Fibroblast of lung (primary cell): ENCODE results near the gene SMIM24. TPM values are rescaled to one million over a fixed set of nuclear protein-coding genes. Genes with fewer than 3 reads are reported as not detected.

Experiments used
- DNase-seq, 2 donors: peaks; one replicate each; pipeline versions ENCODE4 v3.0.0 to v3.0.0-alpha.2; 2010; ENCODE audit warnings: low read depth in 2 of 2
- H2AFZ ChIP-seq: 2 replicates; pipeline ENCODE4 v1.5.1; 2012; ENCODE audit warnings: low read length, control low read depth, inconsistent platforms
- H3K27ac ChIP-seq: 2 replicates; pipeline ENCODE4 v1.5.1; 2011; ENCODE audit warnings: low read length, control low read depth; ENCODE audit not compliant: insufficient read depth
- H3K27me3 ChIP-seq: 2 replicates; pipeline ENCODE4 v1.5.1; 2011; ENCODE audit warnings: mild to moderate bottlenecking, low read length; ENCODE audit not compliant: control insufficient read depth, insufficient read depth
- H3K36me3 ChIP-seq: 2 replicates; pipeline ENCODE4 v1.5.1; 2011; ENCODE audit warnings: low read length; ENCODE audit not compliant: control insufficient read depth, insufficient read depth
- H3K4me1 ChIP-seq: 2 replicates; pipeline ENCODE4 v1.5.1; 2011; ENCODE audit warnings: low read length; ENCODE audit not compliant: control insufficient read depth, insufficient read depth; ENCODE audit errors: extremely low read depth
- H3K4me2 ChIP-seq: 2 replicates; pipeline ENCODE4 v1.5.1; 2011; ENCODE audit warnings: low read length, control low read depth; ENCODE audit not compliant: insufficient read depth; ENCODE audit errors: extremely low read depth
- H3K4me3 ChIP-seq, 4 experiments: fragments of 200-600 bp in 1 of 4; sonication (generic) in 1 of 4; replicated peaks in 1 of 4; 2 replicates each; pipeline ENCODE4 v1.5.1; 2011 to 2016; ENCODE audit warnings: low read length in 4 of 4, low read depth in 3 of 4, mild to moderate bottlenecking in 3 of 4, control low read depth in 2 of 4, inconsistent platforms in 1 of 4, mixed read lengths in 1 of 4; ENCODE audit not compliant: insufficient read depth in 1 of 4; ENCODE audit errors: control extremely low read depth in 1 of 4
- H3K79me2 ChIP-seq: 2 replicates; pipeline ENCODE4 v1.5.1; 2012; ENCODE audit warnings: mild to moderate bottlenecking, low read length, inconsistent platforms; ENCODE audit not compliant: control insufficient read depth, insufficient read depth
- H3K9ac ChIP-seq: 2 replicates; pipeline ENCODE4 v1.5.1; 2011; ENCODE audit warnings: mild to moderate bottlenecking, low read length, control low read depth; ENCODE audit not compliant: insufficient read depth
- H3K9me3 ChIP-seq: 2 replicates; pipeline ENCODE4 v1.5.1; 2012; ENCODE audit warnings: low read depth, low read length; ENCODE audit not compliant: control insufficient read depth, insufficient read depth
- H4K20me1 ChIP-seq: 2 replicates; pipeline ENCODE4 v1.5.1; 2011; ENCODE audit warnings: low read length; ENCODE audit not compliant: control insufficient read depth, insufficient read depth; ENCODE audit errors: extremely low read depth
- CTCF ChIP-seq, 2 donors: IDR thresholded peaks in 1 of 2; conservative IDR thresholded peaks in 1 of 2; 1 replicate in 1 of 2; 2 replicates in 1 of 2; pipeline ENCODE4 v1.5.1; 2011 to 2012; ENCODE audit warnings: low read length in 2 of 2, control low read depth in 1 of 2, inconsistent platforms in 1 of 2, low read depth in 1 of 2, mild to moderate bottlenecking in 1 of 2
- EZH2 ChIP-seq: IDR thresholded peaks from 2 replicates; pipeline ENCODE4 v1.5.1; 2012; ENCODE audit warnings: low read length, control low read depth, mild to moderate bottlenecking; ENCODE audit errors: missing control alignments
- polyA plus RNA-seq, 2 donors: library from polyadenylated mRNA; depleted of rRNA in 1 of 2; stranded (reverse) in 1 of 2; unstranded in 1 of 2; fragments of >200 nt; gene quantifications; 2 replicates each; pipeline ENCODE4 v1.2.1, GENCODE V29; 2011 to 2012; ENCODE audit warnings: missing spikeins in 1 of 2
- total RNA-seq: library from RNA; depleted of rRNA; stranded (reverse); fragments of >200 nt; gene quantifications from 2 replicates; pipeline ENCODE4 v1.2.1, GENCODE V29; 2014

Gene SMIM24
- total and polyA plus RNA-seq, 2 donors (not counting 1 experiment from before 2014, with no cell fraction given) = not detected

- Histone ChIP-seq H2AFZ (peak overlapping the region; percentile 38), H3K4me1 (peaks cover 12% of the 10 kb centered on the region), H3K4me2 (peak overlapping the region; percentile 71), H3K36me3 (peaks cover 34% of the 10 kb centered on the region), H3K9me3 (no peaks in the 10 kb centered on the region), H3K27ac (peak overlapping the region; percentile 94), H3K4me3 (peak overlapping the region in 3 of 4 experiments; percentile 23 to 36 (median 31)), H3K9ac (peak overlapping the region; percentile 67), H3K27me3 (no peaks in the 10 kb centered on the region), H4K20me1 (no peaks in the 10 kb centered on the region), H3K79me2 (peaks cover 28% of the 10 kb centered on the region)
- DNase-seq = peak; percentile 93 to 94
- no peak for TF ChIP-seq EZH2
- TF ChIP-seq CTCF (conservative IDR thresholded peaks at IDR 0.05 in 1 of 2, IDR thresholded peaks at IDR 0.05 in 1 of 2; ENCODE audit: low read depth in 1 of 2, low read length in 2 of 2) = no peak
Measured at GRCh38 chr19:3434630-3435553, 45.4 kb downstream of the SMIM24 start.

GRCh38 chr19:3433805-3434540, 46.4 kb downstream of the SMIM24 start:
- H3K9ac ChIP-seq = no peak overlapping the region
- DNase-seq = no peak
- H3K4me2 ChIP-seq = no peak overlapping the region
- no peak overlapping the region for H2AFZ ChIP-seq
- no peaks in the 10 kb centered on the region for H4K20me1 ChIP-seq
- H3K27me3 ChIP-seq = no peaks in the 10 kb centered on the region
- peaks cover 28% of the 10 kb centered on the region for H3K79me2 ChIP-seq
- H3K9me3 ChIP-seq = no peaks in the 10 kb centered on the region
- H3K4me3 ChIP-seq = no peak overlapping the region
- no peak overlapping the region for H3K27ac ChIP-seq
- H3K36me3 ChIP-seq = peaks cover 34% of the 10 kb centered on the region
- peaks cover 15% of the 10 kb centered on the region for H3K4me1 ChIP-seq
- TF ChIP-seq EZH2 (no peak), CTCF (conservative IDR thresholded peaks at IDR 0.05 in 1 of 2, IDR thresholded peaks at IDR 0.05 in 1 of 2; ENCODE audit: low read depth in 1 of 2, low read length in 2 of 2) (no peak)

- H2AFZ ChIP-seq = no peak overlapping the region
- H3K4me1 ChIP-seq = peaks cover 17% of the 10 kb centered on the region
- peaks cover 26% of the 10 kb centered on the region for H3K79me2 ChIP-seq
- no peak overlapping the region for H3K9ac ChIP-seq
- H3K27ac ChIP-seq = no peak overlapping the region
- H3K27me3 ChIP-seq = no peaks in the 10 kb centered on the region
- H3K4me3 ChIP-seq = no peak overlapping the region
- no peak overlapping the region for H3K4me2 ChIP-seq
- TF ChIP-seq CTCF (conservative IDR thresholded peaks at IDR 0.05 in 1 of 2, IDR thresholded peaks at IDR 0.05 in 1 of 2; ENCODE audit: low read depth in 1 of 2, low read length in 2 of 2) (no peak), EZH2 (no peak)
- no peaks in the 10 kb centered on the region for H4K20me1 ChIP-seq
- no peaks in the 10 kb centered on the region for H3K9me3 ChIP-seq
- peaks cover 31% of the 10 kb centered on the region for H3K36me3 ChIP-seq
- DNase-seq = no peak
Measured at GRCh38 chr19:3433313-3433712, 47.0 kb downstream of the SMIM24 start.
